Occipital lobe (tissue), 2 donors: ENCODE data around the gene ITGA3. TPM values are rescaled to one million over a fixed set of nuclear protein-coding genes. Genes with fewer than 3 reads are reported as not detected.

Source experiments
- DNase-seq: peaks from one replicate; lab custom pipeline; 2025; lab: John Stamatoyannopoulos, UW
- total RNA-seq: library from RNA; depleted of rRNA; stranded (reverse); fragments of >200 nt; gene quantifications from one replicate; pipeline ENCODE4 v1.2.3, GENCODE V29; 2014

ITGA3 gene
- 23.2 TPM for total RNA-seq

- DNase-seq = peak; percentile 89
Observed at GRCh38 chr17:50055426-50056216, at the start of gene ITGA3. Gene ITGA3, plus strand, starts transcription at chr17:50056110. Its CDS starts 330 bp downstream, at chr17:50056440.

- DNase-seq = no peak
Observed at GRCh38 chr17:50009282-50009681, 46.6 kb upstream of the ITGA3 start.

GRCh38 chr17:50013079-50013478 lies 42.8 kb upstream of the ITGA3 start:
- no peak for DNase-seq

- no peak for DNase-seq
Observed at GRCh38 chr17:50014471-50015088, 41.3 kb upstream of the ITGA3 start.

- no peak for DNase-seq
Observed at GRCh38 chr17:50015146-50015545, 40.8 kb upstream of the ITGA3 start.

GRCh38 chr17:50018909-50019308 lies 37.0 kb upstream of the ITGA3 start:
- no peak for DNase-seq

GRCh38 chr17:50020841-50021599 lies 34.9 kb upstream of the ITGA3 start:
- DNase-seq = no peak

- no peak for DNase-seq
Observed at GRCh38 chr17:50021681-50022370, 34.1 kb upstream of the ITGA3 start.

GRCh38 chr17:50022463-50023130 lies 33.3 kb upstream of the ITGA3 start:
- no peak for DNase-seq

GRCh38 chr17:50023520-50023919 lies 32.4 kb upstream of the ITGA3 start:
- no peak for DNase-seq

GRCh38 chr17:50024808-50025207 lies 31.1 kb upstream of the ITGA3 start:
- DNase-seq = no peak

GRCh38 chr17:50026046-50026675 lies 29.7 kb upstream of the ITGA3 start:
- DNase-seq = no peak

- peak; percentile 53 for DNase-seq
Observed at GRCh38 chr17:50026837-50027171, 29.1 kb upstream of the ITGA3 start.

GRCh38 chr17:50027172-50027880 lies 28.6 kb upstream of the ITGA3 start:
- no peak for DNase-seq

GRCh38 chr17:50027881-50028735 lies 27.8 kb upstream of the ITGA3 start:
- no peak for DNase-seq

- no peak for DNase-seq
Observed at GRCh38 chr17:50028736-50029120, 27.2 kb upstream of the ITGA3 start.

GRCh38 chr17:50029185-50029584 lies 26.7 kb upstream of the ITGA3 start:
- DNase-seq = no peak

GRCh38 chr17:50033316-50033715 lies 22.6 kb upstream of the ITGA3 start:
- DNase-seq = no peak
